ENCODE measurements around the gene EZR. TPM values are rescaled to one million over a fixed set of nuclear protein-coding genes. Genes with fewer than 3 reads are reported as not detected.
A peak's percentile ranks its signal among the peaks of the same experiment; 100 is the strongest.

Gene EZR
- total and polyA plus RNA-seq, 9 of the 15 experiments (the other 6 are each of a cell fraction or from before 2014, with no cell fraction given) = 36.5 to 162 (median 104) TPM

DNA sequence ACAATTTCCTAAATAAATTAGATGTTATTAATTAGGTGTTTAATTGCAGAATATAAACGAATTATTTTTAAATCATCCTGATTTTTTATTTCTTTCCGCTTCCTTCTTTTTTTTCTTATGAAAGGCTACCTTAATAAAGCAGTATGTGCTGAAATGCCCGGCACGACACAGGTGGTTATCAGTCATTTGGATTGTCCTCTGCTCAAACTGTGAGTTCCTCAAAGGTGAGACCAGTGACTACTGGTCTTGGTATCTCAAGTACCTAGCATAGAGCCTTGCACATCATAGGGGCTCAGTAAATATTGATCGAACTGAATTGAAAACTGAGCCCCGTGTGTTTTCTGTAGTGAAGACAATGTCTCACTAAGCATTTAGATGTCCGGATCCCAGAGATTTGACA, 9.6 kb upstream of the EZR start:
- CTCF ChIA-PET (ENCODE audit: low intra/inter-chr PET ratio) = no interaction called here
- peaks cover 25 to 34% of the 10 kb centered on the region in 2 experiments for H3K4me1 ChIP-seq (replicated peaks in 1 of 2; ENCODE audit: control insufficient read depth in 2 of 2, insufficient read depth in 2 of 2, low read length in 2 of 2)
- BruUV-seq (replicated peaks) = no TSS peak
- intact Hi-C loops (cut with micrococcal nuclease) = no loop called here
- no peak for ATAC-seq
- H3K27ac ChIP-seq (ENCODE audit: extremely low read depth, low read depth, low read length) = no peak overlapping the region
- H4K20me1 ChIP-seq (replicated peaks; ENCODE audit: control insufficient read depth, insufficient read depth, low read length) = no peaks in the 10 kb centered on the region
- H3K9ac ChIP-seq (ENCODE audit: insufficient read depth in 1 of 2, low read depth in 2 of 2, low read length in 2 of 2) = no peak overlapping the region
- H3K27me3 ChIP-seq (ENCODE audit: control insufficient read depth in 2 of 2, insufficient read depth in 2 of 2, low read length in 2 of 2) = no peaks in the 10 kb centered on the region
- H3K79me2 ChIP-seq (ENCODE audit: control insufficient read depth, insufficient read depth, low read length) = no peaks in the 10 kb centered on the region
- H3K36me3 ChIP-seq (ENCODE audit: control insufficient read depth, insufficient read depth, low read length) = no peaks in the 10 kb centered on the region
- H3K9me1 ChIP-seq (ENCODE audit: control insufficient read depth, insufficient read depth, low read length) = no peaks in the 10 kb centered on the region
- no peak overlapping the region for H3K4me3 ChIP-seq
- WGBS (ENCODE audit: insufficient coverage, low coverage, missing lambda C conversion rate) = 52% methylated on average over 7 of the region's 7 CpGs
- no peaks in the 10 kb centered on the region for H3K9me3 ChIP-seq (replicated peaks; ENCODE audit: control insufficient read depth, insufficient read depth, low read depth, low read length)
- in situ Hi-C loops (cut with MboI) = no loop called here
- no peak overlapping the region for H2AFZ ChIP-seq (ENCODE audit: low read depth, low read length)
- no peak for FAIRE-seq
- POLR2A ChIA-PET = interaction anchor here (0.9 kb wide), 1 partner anchor 20 kb away, joined by 3 read pairs; no protein-coding TSS in a partner anchor
- DNase-seq (ENCODE audit: extremely low read depth in 1 of 4, low spot score in 3 of 4) = no peak
- H3K4me2 ChIP-seq (ENCODE audit: insufficient read depth, low read length) = no peak overlapping the region
- TF ChIP-seq SP2 (IDR thresholded peaks at IDR 0.05; ENCODE audit: extremely low read depth, low read depth, low read length, poor library complexity, severe bottlenecking) = no peak
- TF ChIP-seq TCFL5 (CRISPR knock-in tag; conservative IDR thresholded peaks at IDR 0.05) = no peak
- no peak for TF ChIP-seq SMAD3 (CRISPR knock-in tag; conservative IDR thresholded peaks at IDR 0.05)
- no peak for TF ChIP-seq CBX2 (IDR thresholded peaks at IDR 0.05; ENCODE audit: insufficient read depth, low read length, poor library complexity, severe bottlenecking)
- TF ChIP-seq LCOR (CRISPR knock-in tag; IDR thresholded peaks at IDR 0.05) = no peak

- intact Hi-C loops (cut with micrococcal nuclease) = no loop called here
- H3K27me3 ChIP-seq (ENCODE audit: control insufficient read depth in 2 of 2, insufficient read depth in 2 of 2, low read length in 2 of 2) = no peaks in the 10 kb centered on the region
- BruUV-seq (replicated peaks) = no TSS peak
- no peak overlapping the region for H3K27ac ChIP-seq (ENCODE audit: extremely low read depth, low read depth, low read length)
- in situ Hi-C loops (cut with MboI) = no loop called here
- no peaks in the 10 kb centered on the region for H4K20me1 ChIP-seq (replicated peaks; ENCODE audit: control insufficient read depth, insufficient read depth, low read length)
- no peak for TF ChIP-seq ZNF589 (CRISPR knock-in tag; IDR thresholded peaks at IDR 0.05; ENCODE audit: low read depth)
- TF ChIP-seq TEAD1 (CRISPR knock-in tag; IDR thresholded peaks at IDR 0.05) = no peak
- TF ChIP-seq ZNF436 (CRISPR knock-in tag; IDR thresholded peaks at IDR 0.05) = no peak
- no peak for TF ChIP-seq NR0B1 (IDR thresholded peaks at IDR 0.05; ENCODE audit: partially characterized antibody)
- TF ChIP-seq NEUROD1 (IDR thresholded peaks at IDR 0.05; ENCODE audit: borderline replicate concordance, low read depth, low read length, partially characterized antibody) = no peak
- TF ChIP-seq, protein P1, sequence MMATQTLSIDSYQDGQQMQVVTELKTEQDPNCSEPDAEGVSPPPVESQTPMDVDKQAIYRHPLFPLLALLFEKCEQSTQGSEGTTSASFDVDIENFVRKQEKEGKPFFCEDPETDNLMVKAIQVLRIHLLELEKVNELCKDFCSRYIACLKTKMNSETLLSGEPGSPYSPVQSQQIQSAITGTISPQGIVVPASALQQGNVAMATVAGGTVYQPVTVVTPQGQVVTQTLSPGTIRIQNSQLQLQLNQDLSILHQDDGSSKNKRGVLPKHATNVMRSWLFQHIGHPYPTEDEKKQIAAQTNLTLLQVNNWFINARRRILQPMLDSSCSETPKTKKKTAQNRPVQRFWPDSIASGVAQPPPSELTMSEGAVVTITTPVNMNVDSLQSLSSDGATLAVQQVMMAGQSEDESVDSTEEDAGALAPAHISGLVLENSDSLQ (IDR thresholded peaks at IDR 0.05) = no peak
- WGBS (ENCODE audit: insufficient coverage, low coverage, missing lambda C conversion rate) = 65% methylated on average over 4 of the region's 4 CpGs
- FAIRE-seq (no peak), ATAC-seq (no peak), DNase-seq (ENCODE audit: extremely low read depth in 1 of 4, low spot score in 3 of 4) (no peak)
- CTCF ChIA-PET (ENCODE audit: low intra/inter-chr PET ratio) = no interaction called here
- no peaks in the 10 kb centered on the region for H3K9me3 ChIP-seq (replicated peaks; ENCODE audit: control insufficient read depth, insufficient read depth, low read depth, low read length)
- no peak overlapping the region for H3K4me2 ChIP-seq (ENCODE audit: insufficient read depth, low read length)
- H3K4me1 ChIP-seq (replicated peaks in 1 of 2; ENCODE audit: control insufficient read depth in 2 of 2, insufficient read depth in 2 of 2, low read length in 2 of 2) = peaks cover 24 to 26% of the 10 kb centered on the region in 2 experiments
- H2AFZ ChIP-seq (ENCODE audit: low read depth, low read length) = peak overlapping the region; percentile 40
- no peaks in the 10 kb centered on the region for H3K9me1 ChIP-seq (ENCODE audit: control insufficient read depth, insufficient read depth, low read length)
- POLR2A ChIA-PET = interaction anchor here (0.6 to 1.7 kb wide), 7 partner anchors 8 to 43 kb away, joined by 3 to 8 read pairs (median 4); no protein-coding TSS in a partner anchor
- H3K36me3 ChIP-seq (ENCODE audit: control insufficient read depth, insufficient read depth, low read length) = no peaks in the 10 kb centered on the region
- H3K9ac ChIP-seq (ENCODE audit: insufficient read depth in 1 of 2, low read depth in 2 of 2, low read length in 2 of 2) = no peak overlapping the region
- H3K4me3 ChIP-seq = no peak overlapping the region
- H3K79me2 ChIP-seq (ENCODE audit: control insufficient read depth, insufficient read depth, low read length) = no peaks in the 10 kb centered on the region
These were observed 7.8 kb upstream of the EZR start for GRCh38 chr6:158826819-158827501.
